ENCODE results near the gene PRPF18.
A peak's percentile ranks its signal among the peaks of the same experiment; 100 is the strongest.
"Not testable (repeated sequence)": the region's sequence is repeated elsewhere in the genome, so short reads cannot be mapped to it uniquely, and the experiment has no call there.

The PRPF18 gene

GRCh38 chr10:13586676-13587355 is at the start of gene PRPF18:
Gene PRPF18, plus strand, starts transcription at chr10:13586965. Its CDS starts 122 bp downstream, at chr10:13587087.
- peak; percentile 96 for DNase-seq

- DNase-seq: not testable (repeated sequence)
Observed at GRCh38 chr10:13537985-13538384, 48.8 kb upstream of the PRPF18 start.

- no peak for DNase-seq
Observed at GRCh38 chr10:13542533-13542932, 44.2 kb upstream of the PRPF18 start.

GRCh38 chr10:13550802-13551201 is 36.0 kb upstream of the PRPF18 start:
- DNase-seq: no peak

DNA sequence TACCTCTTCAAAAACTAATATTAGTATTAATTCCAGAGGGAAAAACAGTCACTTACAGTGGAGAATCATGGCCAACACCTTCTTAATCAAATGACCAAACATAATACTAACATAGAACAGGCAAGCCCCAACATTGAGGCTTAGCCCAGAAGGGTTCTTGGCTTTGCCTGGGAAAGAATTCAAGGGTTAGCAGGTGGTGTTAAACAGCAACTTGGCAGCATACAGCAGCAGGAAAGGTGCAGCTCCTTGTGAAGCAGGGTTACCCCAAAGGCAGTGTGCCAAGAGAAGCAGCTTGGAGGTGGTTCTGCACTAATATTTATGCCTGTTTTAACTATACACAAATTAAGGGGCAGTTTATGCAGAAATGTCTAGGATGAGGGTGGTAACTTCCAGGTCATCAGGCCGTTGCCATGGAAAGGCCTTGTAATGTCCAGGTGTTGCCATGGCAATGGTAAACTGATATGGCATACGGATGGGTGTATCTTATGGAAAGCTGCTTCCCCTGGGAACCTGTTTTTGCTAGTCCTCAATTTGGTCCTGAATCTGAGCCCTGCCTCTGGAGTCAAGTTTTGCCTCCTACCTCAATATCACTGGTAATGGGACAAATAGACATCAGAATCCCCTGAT is 30.8 kb upstream of the PRPF18 start:
- no peak for DNase-seq

DNA sequence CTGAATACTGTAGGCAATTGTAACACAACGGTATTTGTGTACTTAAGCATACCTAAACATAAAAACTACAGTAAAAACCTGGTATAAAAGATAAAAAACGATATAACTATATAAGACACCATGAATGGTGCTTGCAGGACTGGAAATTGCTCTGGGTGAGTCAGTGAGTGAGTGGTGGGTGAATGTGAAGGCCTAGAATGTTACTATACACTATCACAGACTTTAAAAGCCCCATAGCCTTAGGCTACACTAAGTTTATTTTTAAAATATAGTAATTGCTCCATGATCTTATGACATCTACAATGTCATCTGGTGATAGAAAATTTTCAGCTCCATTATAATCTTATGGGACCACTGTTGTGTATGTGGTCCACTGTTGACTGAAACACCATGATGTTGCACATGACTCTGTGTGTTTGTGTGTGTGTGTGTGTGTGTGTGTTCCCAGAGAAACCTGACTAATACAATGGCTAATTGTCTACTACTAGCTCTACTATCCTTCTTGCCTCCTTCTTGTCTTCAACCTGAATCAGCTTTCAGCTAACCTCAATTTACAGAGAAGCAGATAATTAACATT is 27.6 kb upstream of the PRPF18 start:
- DNase-seq: no peak

DNA sequence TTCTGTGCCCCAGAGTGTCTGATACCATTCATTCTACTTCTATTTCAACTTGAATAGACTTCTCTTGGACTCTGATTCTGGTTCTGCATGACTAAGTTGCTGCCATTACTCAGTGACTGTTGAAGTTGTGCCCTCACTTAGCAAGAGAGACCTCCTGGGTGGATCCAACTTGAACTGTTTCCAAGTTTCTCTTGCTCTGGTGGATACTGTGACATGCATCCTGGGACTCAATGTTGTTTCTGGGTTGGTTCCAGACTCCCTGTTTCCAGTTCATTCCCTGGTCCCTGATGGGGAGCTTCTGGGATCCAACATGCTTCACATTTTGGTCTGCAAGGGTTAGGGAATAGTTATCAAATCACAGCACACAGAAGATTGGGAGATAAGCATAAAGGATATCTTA is 26.2 kb upstream of the PRPF18 start:
- no peak for DNase-seq

- DNase-seq: no peak
Observed at GRCh38 chr10:13563481-13564445, 23.0 kb upstream of the PRPF18 start.

DNA sequence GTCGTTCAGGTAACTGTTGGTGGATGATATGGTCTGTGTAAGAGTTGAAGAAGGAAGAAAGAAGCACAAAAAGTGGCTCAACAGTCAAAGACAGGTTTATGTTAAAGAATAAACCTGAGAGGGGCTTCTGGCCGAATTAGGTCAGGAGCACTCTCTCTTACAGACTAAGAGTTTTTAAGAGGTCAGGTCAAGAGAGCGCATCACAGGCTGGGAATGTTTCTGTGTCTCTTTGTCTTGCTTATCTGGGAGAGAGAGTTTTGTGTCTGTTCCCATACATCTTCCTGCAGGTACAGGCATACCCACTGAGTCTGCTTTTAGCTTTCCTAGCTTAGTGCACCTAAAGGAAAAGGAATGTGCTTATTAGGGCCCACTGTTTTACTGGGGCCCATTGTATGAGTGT is 22.2 kb upstream of the PRPF18 start:
- no peak for DNase-seq

GRCh38 chr10:13567030-13567429 is 19.7 kb upstream of the PRPF18 start:
- DNase-seq: no peak

- no peak for DNase-seq
Observed at GRCh38 chr10:13571541-13571940, 15.2 kb upstream of the PRPF18 start.

DNA sequence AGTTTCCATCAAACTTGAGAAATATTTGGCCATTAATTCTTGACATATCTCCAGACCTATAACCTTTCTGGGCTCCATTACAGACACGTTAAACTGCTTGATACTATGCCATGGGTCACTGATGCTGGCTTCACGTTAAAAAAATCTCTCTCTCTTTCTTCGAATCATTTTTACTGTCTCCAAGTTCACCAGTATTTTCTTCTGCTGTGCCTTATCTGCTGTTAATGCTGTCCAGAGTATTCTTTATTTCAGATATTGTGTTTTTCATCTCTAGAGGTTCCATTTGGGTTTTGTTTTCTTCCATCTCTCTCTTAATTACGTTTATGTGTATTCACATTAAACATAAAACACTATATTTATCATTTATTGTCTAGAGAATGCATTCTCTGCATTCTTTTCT is 12.8 kb upstream of the PRPF18 start:
- no peak for DNase-seq

DNA sequence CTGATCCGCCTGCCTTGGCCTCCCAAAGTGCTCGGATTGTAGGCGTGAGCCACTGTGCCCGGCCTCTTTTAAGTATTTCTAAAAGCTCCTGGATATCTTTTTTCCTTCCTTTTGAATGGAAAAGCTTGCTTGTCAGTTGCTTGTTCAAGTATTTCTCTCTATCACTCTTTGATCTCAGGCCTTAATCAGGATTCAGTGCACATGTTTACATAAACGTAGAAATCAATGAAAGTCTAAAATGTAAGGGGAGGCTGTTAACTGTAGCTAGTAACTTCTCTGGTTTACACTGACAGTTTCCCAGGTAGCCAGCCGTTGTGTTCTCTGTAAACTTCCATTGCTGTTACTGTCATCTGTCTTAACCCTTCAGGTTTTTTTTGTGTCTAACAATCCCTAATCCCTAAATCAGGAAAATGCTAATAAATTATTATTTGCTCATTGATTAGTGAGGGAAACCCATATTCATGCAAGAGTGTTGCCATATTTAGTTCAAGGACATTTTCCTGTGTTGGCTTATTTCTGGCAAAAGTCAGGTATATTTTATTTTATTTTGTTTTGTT is 1.5 kb upstream of the PRPF18 start:
- DNase-seq: no peak

- DNase-seq: no peak
Observed at GRCh38 chr10:13585943-13586342, 822 bp upstream of the PRPF18 start.

DNA sequence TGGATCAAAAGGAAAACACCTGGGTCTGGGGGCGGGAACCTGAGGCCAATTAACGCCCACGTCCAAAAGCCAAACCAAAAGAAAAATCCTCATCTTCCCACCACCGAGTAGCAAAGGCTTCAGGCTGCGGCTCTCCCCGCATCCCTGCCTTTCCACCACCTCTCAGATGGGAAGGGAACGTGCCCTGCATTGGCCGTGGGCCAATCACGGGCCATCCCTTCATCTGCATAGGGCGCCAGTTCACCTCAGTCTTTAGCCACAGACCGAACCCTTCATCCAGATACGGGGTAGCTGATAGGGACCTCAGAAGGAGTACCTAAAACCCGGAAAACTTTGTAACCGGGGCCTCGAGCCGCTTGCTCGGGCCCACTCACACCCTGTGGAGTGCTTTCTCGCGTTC is 626 bp downstream of the PRPF18 start:
- DNase-seq: peak; percentile 3

DNA sequence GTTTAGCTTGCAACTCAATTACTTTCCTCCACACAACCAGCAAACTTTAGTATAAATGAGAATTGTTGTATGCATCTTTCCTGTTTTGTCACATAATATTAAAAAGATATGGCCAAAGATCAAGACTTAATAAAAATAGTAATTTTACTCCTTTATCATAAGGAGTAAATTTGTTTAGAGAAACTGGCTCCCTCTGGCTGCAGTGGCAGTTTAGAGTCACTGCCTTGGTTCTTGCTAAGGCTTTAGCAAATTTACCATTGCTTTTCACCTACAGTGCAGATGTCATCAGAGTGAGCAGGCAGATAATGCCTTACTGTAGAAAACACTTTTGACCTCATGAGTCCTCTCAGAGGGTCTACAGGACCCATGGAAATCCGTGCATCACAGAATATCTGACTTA is 2.6 kb downstream of the PRPF18 start:
- DNase-seq: no peak

GRCh38 chr10:13590886-13591285 is 4.1 kb downstream of the PRPF18 start:
- no peak for DNase-seq

- DNase-seq: no peak
Observed at GRCh38 chr10:13592306-13592705, 5.5 kb downstream of the PRPF18 start.

DNA sequence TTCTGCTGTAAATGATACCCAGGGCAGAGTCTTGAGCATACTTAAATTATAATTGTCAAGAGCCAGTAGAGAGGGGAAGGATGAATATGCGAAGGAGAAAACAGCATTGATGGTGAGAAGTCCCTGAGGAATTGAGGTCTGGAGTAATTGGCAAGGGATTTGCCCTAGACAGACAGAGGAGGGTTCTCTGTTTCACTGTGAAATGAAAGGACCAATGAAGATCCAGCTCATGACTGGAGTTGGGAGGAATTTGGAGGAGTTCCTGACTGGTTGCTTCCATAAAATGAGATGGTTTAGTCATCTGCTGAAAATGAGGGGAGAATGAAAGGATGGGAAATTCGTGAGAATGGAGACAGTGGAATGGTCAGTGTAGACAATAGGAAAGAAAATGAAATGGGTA is 6.8 kb downstream of the PRPF18 start:
- no peak for DNase-seq

DNA sequence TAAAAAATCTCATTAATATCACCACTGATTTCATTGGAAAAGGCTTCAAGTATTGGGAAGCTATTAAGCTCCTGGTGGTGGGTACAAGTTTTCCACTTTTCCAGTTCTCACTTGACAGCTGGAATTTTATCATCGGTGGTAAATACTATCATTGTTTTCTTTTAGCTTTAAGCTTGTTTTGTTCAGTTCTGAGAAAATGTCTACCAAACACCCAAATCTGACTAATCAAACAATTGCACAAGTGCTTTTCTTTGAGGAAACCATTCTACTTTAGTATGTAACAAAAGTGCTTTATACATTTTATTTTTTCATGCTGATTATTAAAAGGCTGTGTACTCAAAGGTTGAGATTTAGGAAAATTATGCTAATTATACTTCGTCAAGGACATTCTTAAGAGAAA is 7.9 kb downstream of the PRPF18 start:
- no peak for DNase-seq

GRCh38 chr10:13597909-13598308 is 11.1 kb downstream of the PRPF18 start:
- no peak for DNase-seq

DNA sequence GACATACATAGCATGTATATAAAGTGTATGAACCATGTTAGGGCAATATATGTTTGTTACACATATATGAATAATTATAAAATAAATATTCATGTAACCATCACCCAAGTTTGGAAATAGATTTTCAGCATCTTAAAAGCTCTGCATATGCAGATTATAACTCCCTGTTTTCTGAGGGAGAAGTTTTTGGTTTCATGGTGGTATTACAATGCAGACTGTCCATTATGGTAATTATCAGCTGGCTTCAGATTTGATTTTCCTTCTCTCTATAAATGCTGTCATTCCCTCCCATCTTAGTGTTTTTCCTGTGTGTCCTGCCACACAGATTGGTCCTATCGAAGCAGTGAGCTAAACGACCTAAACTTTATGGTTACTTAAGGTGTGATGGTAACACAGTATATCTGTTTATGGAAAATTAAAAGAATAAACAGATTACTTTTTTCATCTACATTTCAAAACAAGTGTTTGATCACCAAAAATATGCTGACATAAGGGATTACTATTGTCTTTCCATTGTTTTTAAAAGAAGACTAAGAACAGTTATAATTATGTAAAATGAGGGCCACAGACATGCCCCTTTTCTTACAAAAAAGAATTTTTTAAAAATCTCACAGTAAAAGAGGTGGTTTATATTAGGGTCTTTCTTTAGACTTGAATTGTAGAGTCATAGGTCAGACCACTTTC is 17.7 kb downstream of the PRPF18 start:
- DNase-seq: no peak

Measured in RPMI8226 (cell line).